CD4-positive, alpha-beta memory T cell (primary cell): ENCODE results near the gene TRPV5. TPM values are rescaled to one million over a fixed set of nuclear protein-coding genes. Genes with fewer than 3 reads are reported as not detected.

ENCODE experiments used
- CTCF ChIA-PET: fragments of 350-600 bp; sonication (Branson Sonifier 250); formaldehyde crosslinking; loops from one replicate; lab custom pipeline; 2021; ENCODE audit warnings: inconsistent platforms; ENCODE audit not compliant: partially characterized antibody; lab: Charles Lee
- POLR2A ChIA-PET: fragments of 350-600 bp; sonication (Branson Sonifier 250); formaldehyde crosslinking; loops from one replicate; lab custom pipeline; 2021; ENCODE audit not compliant: partially characterized antibody; lab: Charles Lee
- DNase-seq, 5 donors: peaks; one replicate each; pipeline versions ENCODE4 v3.0.0 to v3.0.0-alpha.2; 2020 to 2022; ENCODE audit warnings: mixed read lengths in 1 of 5
- H3K27ac ChIP-seq: one replicate; pipeline ENCODE4 v1.7.0; 2013; ENCODE audit warnings: low read depth, low read length
- H3K27me3 ChIP-seq: 2 replicates; pipeline ENCODE4 v1.7.0; 2013; ENCODE audit warnings: mild to moderate bottlenecking, low read length, moderate library complexity; ENCODE audit not compliant: insufficient read depth
- H3K36me3 ChIP-seq: 2 replicates; pipeline ENCODE4 v1.7.0; 2013; ENCODE audit warnings: mild to moderate bottlenecking, low read length, moderate library complexity; ENCODE audit not compliant: insufficient read depth
- H3K4me1 ChIP-seq: 2 replicates; pipeline ENCODE4 v1.7.0; 2013; ENCODE audit warnings: mild to moderate bottlenecking, low read length, moderate library complexity; ENCODE audit not compliant: insufficient read depth
- H3K4me3 ChIP-seq, 2 donors: one replicate each; pipeline ENCODE4 v1.7.0; 2013; ENCODE audit warnings: low read length in 2 of 2, mild to moderate bottlenecking in 1 of 2
- H3K9me3 ChIP-seq, 2 donors: one replicate each; pipeline ENCODE4 v1.7.0; 2013; ENCODE audit warnings: low read length in 2 of 2, control low read depth in 1 of 2; ENCODE audit not compliant: control insufficient read depth in 1 of 2
- H3K27ac Mint-ChIP-seq, 7 donors: one replicate each; pipeline ENCODE4 v1.8.0; 2020 to 2021; ENCODE audit warnings: mixed read lengths in 7 of 7, mild to moderate bottlenecking in 6 of 7, inconsistent platforms in 3 of 7, moderate library complexity in 3 of 7
- H3K27me3 Mint-ChIP-seq, 2 donors: one replicate each; pipeline ENCODE4 v1.8.0; 2020 to 2021; ENCODE audit warnings: mixed read lengths in 2 of 2
- H3K36me3 Mint-ChIP-seq, 2 donors: one replicate each; pipeline ENCODE4 v1.8.0; 2020 to 2021; ENCODE audit warnings: mixed read lengths in 2 of 2, inconsistent platforms in 1 of 2, mild to moderate bottlenecking in 1 of 2
- H3K4me1 Mint-ChIP-seq, 4 donors: one replicate each; pipeline ENCODE4 v1.8.0; 2020 to 2021; ENCODE audit warnings: mixed read lengths in 4 of 4, mild to moderate bottlenecking in 1 of 4
- H3K4me3 Mint-ChIP-seq, 8 donors: one replicate each; pipeline ENCODE4 v1.8.0; 2020 to 2021; ENCODE audit warnings: mixed read lengths in 8 of 8, mild to moderate bottlenecking in 7 of 8, moderate library complexity in 6 of 8, inconsistent platforms in 3 of 8
- H3K9me3 Mint-ChIP-seq, 8 donors: one replicate each; pipeline ENCODE4 v1.8.0; 2020 to 2021; ENCODE audit warnings: mixed read lengths in 8 of 8, mild to moderate bottlenecking in 5 of 8, inconsistent platforms in 3 of 8, moderate library complexity in 1 of 8
- intact Hi-C: fragments of 100-400 bp; cut with micrococcal nuclease; formaldehyde crosslinking; loops from one replicate; pipeline ENCODE4 v1.15.1; 2023
- polyA plus RNA-seq, 2 donors: library from polyadenylated mRNA; unstranded; fragments of 300-500 nt; fragmentation: Illumina TruSeq; gene quantifications; one replicate each; pipeline ENCODE4 v1.2.3, GENCODE V29; 2021
- total RNA-seq, 2 experiments: library from RNA; stranded (reverse); gene quantifications; one replicate each; pipeline ENCODE4 v1.2.3, GENCODE V29; 2021

Gene TRPV5
- total and polyA plus RNA-seq, 4 experiments from 2014 or later = not detected

GRCh38 chr7:142862786-142863400 lies 70.7 kb downstream of the TRPV5 start:
- Histone ChIP-seq H3K4me3 (no peak overlapping the region), H3K9me3 (no peaks in the 10 kb centered on the region), H3K36me3 (no peaks in the 10 kb centered on the region), H3K4me1 (no peaks in the 10 kb centered on the region), H3K27ac (no peak overlapping the region), H3K27me3 (no peaks in the 10 kb centered on the region)
- Mint-ChIP-seq H3K4me3 (no peak overlapping the region), H3K4me1 (peaks cover 0 to 4% (median 1%) of the 10 kb centered on the region in 4 donors), H3K27ac (peak overlapping the region in 4 of 7 donors; percentile 1 to 41 (median 18)), H3K27me3 (no peaks in the 10 kb centered on the region), H3K36me3 (peaks cover 10 to 13% of the 10 kb centered on the region in 2 donors), H3K9me3 (no peaks in the 10 kb centered on the region)
- ChIA-PET CTCF (interaction anchor here (1.1 kb wide), 1 partner anchor 10 kb away, joined by 3 read pairs; no protein-coding TSS in a partner anchor), POLR2A (interaction anchor here (0.9 to 1.3 kb wide), 2 partner anchors 9 to 48 kb away, joined by 3 to 4 read pairs; no protein-coding TSS in a partner anchor)
- no peak for DNase-seq
- intact Hi-C loops = no loop called here

DNA sequence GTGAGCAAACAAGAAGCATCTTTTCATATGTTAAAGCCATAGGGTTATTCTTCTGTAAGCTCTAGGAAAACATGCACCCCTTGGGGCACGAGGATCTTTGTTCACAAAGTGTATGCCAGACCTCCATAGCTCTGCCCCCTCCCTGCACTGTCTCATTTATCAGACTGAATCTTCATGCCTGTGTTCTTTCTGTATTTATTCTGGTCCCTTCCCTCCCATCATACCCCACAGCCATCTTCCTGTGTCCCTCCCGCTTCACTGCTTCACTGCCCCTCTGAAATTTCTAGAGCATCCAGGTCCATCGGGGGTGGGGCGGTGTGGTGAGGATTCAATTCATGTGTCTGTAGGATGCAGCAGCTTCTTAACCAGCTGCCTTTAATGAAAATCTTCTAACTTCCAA lies 71.2 kb downstream of the TRPV5 start:
- Histone ChIP-seq H3K27me3 (no peaks in the 10 kb centered on the region), H3K27ac (no peak overlapping the region), H3K9me3 (no peaks in the 10 kb centered on the region), H3K4me1 (no peaks in the 10 kb centered on the region), H3K36me3 (no peaks in the 10 kb centered on the region), H3K4me3 (no peak overlapping the region)
- Mint-ChIP-seq H3K9me3 (no peaks in the 10 kb centered on the region), H3K27ac (peak overlapping the region in 3 of 7 donors; percentile 1 to 41 (median 6)), H3K4me3 (no peak overlapping the region), H3K4me1 (peaks cover 0 to 4% (median 3%) of the 10 kb centered on the region in 4 donors), H3K36me3 (peaks cover 10 to 13% of the 10 kb centered on the region in 2 donors), H3K27me3 (no peaks in the 10 kb centered on the region)
- intact Hi-C loops = no loop called here
- CTCF ChIA-PET = no interaction called here
- no peak for DNase-seq
- POLR2A ChIA-PET = interaction anchor here (0.9 to 1.3 kb wide), 2 partner anchors 9 to 47 kb away, joined by 3 to 4 read pairs; no protein-coding TSS in a partner anchor

DNA sequence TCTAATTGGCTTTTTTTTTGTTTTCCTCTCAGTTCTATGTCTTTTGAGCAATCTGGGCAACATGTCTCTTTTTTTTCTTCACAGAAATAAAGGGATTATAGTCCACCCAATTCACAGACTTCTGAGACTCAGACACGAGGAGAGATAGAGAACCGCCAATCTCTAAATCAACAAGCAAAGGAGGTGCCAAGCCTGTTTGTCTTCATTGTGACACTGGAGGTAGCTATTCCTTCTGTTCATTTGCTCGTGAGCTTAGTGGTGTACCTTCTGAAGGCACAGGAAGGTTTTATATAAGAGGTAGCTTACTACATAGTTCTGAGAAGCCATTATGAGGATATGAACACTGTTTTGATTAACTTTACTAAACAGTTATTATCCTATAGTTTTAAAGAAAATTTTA lies 72.6 kb downstream of the TRPV5 start:
- Mint-ChIP-seq H3K27ac (no peak overlapping the region), H3K27me3 (no peaks in the 10 kb centered on the region)
- intact Hi-C loops = no loop called here

DNA sequence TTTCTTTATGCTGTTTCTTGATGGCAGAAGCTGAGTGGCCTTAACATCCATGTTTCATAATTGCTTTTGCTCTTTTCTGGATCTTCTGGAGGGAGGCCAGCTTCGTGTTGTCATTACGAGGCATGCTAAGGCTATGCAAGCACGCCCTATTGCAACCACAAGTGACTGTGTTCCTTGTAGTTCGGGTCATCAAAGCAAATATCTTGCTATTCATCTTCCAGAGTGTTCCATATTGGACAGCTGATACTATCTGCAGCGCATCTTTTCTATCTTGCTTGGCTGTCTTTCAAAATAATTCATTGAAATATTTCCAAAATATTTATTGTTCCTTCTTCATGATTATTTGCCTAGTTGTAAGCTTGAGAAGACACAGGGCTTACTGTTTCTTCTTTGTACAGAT lies 73.7 kb downstream of the TRPV5 start:
- Histone ChIP-seq H3K27ac (no peak overlapping the region), H3K4me3 (no peak overlapping the region), H3K9me3 (no peaks in the 10 kb centered on the region), H3K36me3 (no peaks in the 10 kb centered on the region), H3K27me3 (no peaks in the 10 kb centered on the region), H3K4me1 (peaks cover 18% of the 10 kb centered on the region)
- intact Hi-C loops = loop anchor here (10.0 kb wide), 1 partner anchor 885 kb away; the partner anchor contains the start of gene TAS2R38
- Mint-ChIP-seq H3K4me3 (no peak overlapping the region), H3K27ac (peak overlapping the region in 2 of 7 donors; percentile 38 to 45), H3K27me3 (no peaks in the 10 kb centered on the region), H3K4me1 (peaks cover 12 to 22% (median 16%) of the 10 kb centered on the region in 4 donors), H3K36me3 (peaks cover 10 to 11% of the 10 kb centered on the region in 2 donors), H3K9me3 (no peaks in the 10 kb centered on the region)
- DNase-seq = no peak
- ChIA-PET CTCF (interaction anchor here (1.2 to 1.6 kb wide), 3 partner anchors 13 to 143 kb away, joined by 3 to 10 read pairs (median 6); no protein-coding TSS in a partner anchor), POLR2A (interaction anchor here (1.5 to 2.0 kb wide), 2 partner anchors 52 to 143 kb away, joined by 3 to 6 read pairs; no protein-coding TSS in a partner anchor)

More for the DNA sequence above, 72.6 kb downstream of the TRPV5 start:
- Histone ChIP-seq H3K4me1 (peaks cover 10% of the 10 kb centered on the region), H3K27ac (no peak overlapping the region), H3K27me3 (no peaks in the 10 kb centered on the region), H3K4me3 (no peak overlapping the region), H3K36me3 (no peaks in the 10 kb centered on the region), H3K9me3 (no peaks in the 10 kb centered on the region)
- ChIA-PET CTCF (interaction anchor here (1.3 to 1.6 kb wide), 4 partner anchors 9 to 49 kb away, joined by 4 to 10 read pairs (median 6); no protein-coding TSS in a partner anchor), POLR2A (interaction anchor here (1.0 to 2.0 kb wide), 2 partner anchors 9 to 53 kb away, joined by 4 to 6 read pairs; no protein-coding TSS in a partner anchor)
- no peak for DNase-seq
- Mint-ChIP-seq H3K9me3 (no peaks in the 10 kb centered on the region), H3K4me1 (peaks cover 8 to 16% (median 10%) of the 10 kb centered on the region in 4 donors), H3K36me3 (peaks cover 10 to 11% of the 10 kb centered on the region in 2 donors), H3K4me3 (no peak overlapping the region)

GRCh38 chr7:142859411-142859810 lies 74.1 kb downstream of the TRPV5 start:
- Histone ChIP-seq H3K27ac (no peak overlapping the region), H3K4me3 (no peak overlapping the region), H3K36me3 (no peaks in the 10 kb centered on the region), H3K27me3 (no peaks in the 10 kb centered on the region), H3K4me1 (peaks cover 18% of the 10 kb centered on the region), H3K9me3 (no peaks in the 10 kb centered on the region)
- intact Hi-C loops = loop anchor here (10.0 kb wide), 1 partner anchor 885 kb away; the partner anchor contains the start of gene TAS2R38
- Mint-ChIP-seq H3K9me3 (no peaks in the 10 kb centered on the region), H3K27me3 (no peaks in the 10 kb centered on the region), H3K4me1 (peaks cover 12 to 23% (median 16%) of the 10 kb centered on the region in 4 donors), H3K4me3 (no peak overlapping the region), H3K36me3 (peaks cover 10 to 12% of the 10 kb centered on the region in 2 donors), H3K27ac (peak overlapping the region in 1 of 7 donors; percentile 45)
- DNase-seq = no peak
- ChIA-PET POLR2A (interaction anchor here (1.5 to 2.0 kb wide), 2 partner anchors 51 to 144 kb away, joined by 3 to 6 read pairs; no protein-coding TSS in a partner anchor), CTCF (interaction anchor here (1.2 kb wide), 1 partner anchor 144 kb away, joined by 3 read pairs; no protein-coding TSS in a partner anchor)

Other genes starting within 250 kb of the TRPV5 start
- gene PRSS1, start 184.3 kb downstream of the TRPV5 start, total RNA-seq = under 1 TPM in 1 of 2 experiments, not detected in 1; 0.44 TPM
- gene PRSS1, start 184.3 kb downstream of the TRPV5 start, polyA plus RNA-seq = not detected
- gene PRSS2, start 162.8 kb downstream of the TRPV5 start, total RNA-seq = not detected
- not detected for gene PRSS2, start 162.8 kb downstream of the TRPV5 start, polyA plus RNA-seq
- gene EPHB6, start 78.7 kb downstream of the TRPV5 start, total RNA-seq = 10 to 100 TPM; 48.4 to 65.0 TPM
- gene EPHB6, start 78.7 kb downstream of the TRPV5 start, polyA plus RNA-seq = 10 to 100 TPM; 14.2 to 27.4 TPM
- gene TRPV6, start 48.0 kb downstream of the TRPV5 start, total RNA-seq = not detected
- gene TRPV6, start 48.0 kb downstream of the TRPV5 start, polyA plus RNA-seq = under 1 TPM in 1 of 2 donors, not detected in 1; 0.09 TPM
- gene LLCFC1, start 5.7 kb upstream of the TRPV5 start, total RNA-seq = not detected
- gene LLCFC1, start 5.7 kb upstream of the TRPV5 start, polyA plus RNA-seq = not detected
- gene KEL, start 28.6 kb upstream of the TRPV5 start, total RNA-seq = under 1 TPM; 0.20 to 0.61 TPM
- gene KEL, start 28.6 kb upstream of the TRPV5 start, polyA plus RNA-seq = not detected
- gene OR9A2, start 93.4 kb upstream of the TRPV5 start, total RNA-seq = not detected
- not detected for gene OR9A2, start 93.4 kb upstream of the TRPV5 start, polyA plus RNA-seq
- not detected for gene OR6V1, start 118.6 kb upstream of the TRPV5 start, total RNA-seq
- not detected for gene OR6V1, start 118.6 kb upstream of the TRPV5 start, polyA plus RNA-seq
- gene PIP, start 198.3 kb upstream of the TRPV5 start, total RNA-seq = not detected
- gene PIP, start 198.3 kb upstream of the TRPV5 start, polyA plus RNA-seq = not detected
- gene TAS2R39, start 249.7 kb upstream of the TRPV5 start, total RNA-seq = not detected
- gene TAS2R39, start 249.7 kb upstream of the TRPV5 start, polyA plus RNA-seq = not detected